GM18499 (cell line): Measurements from ENCODE around the gene FAM236B.
"Not testable (repeated sequence)": the region's sequence is repeated elsewhere in the genome, so short reads cannot be mapped to it uniquely, and the experiment has no call there.

Experiments
- ATAC-seq: cut with Tn5 transposase; IDR thresholded peaks from one replicate; pipeline ENCODE4 v1.9.1; 2021; ENCODE audit warnings: moderate number of reproducible peaks; ENCODE audit not compliant: insufficient read depth, unreplicated experiment

The FAM236B gene

GRCh38 chrX:72782560-72782959, at the start of gene FAM236B:
FAM236B (minus strand) TSS chrX:72782660; CDS start chrX:72782560, 100 bp downstream.
- not testable (repeated sequence) for ATAC-seq

GRCh38 chrX:72830701-72831100, 48.2 kb upstream of the FAM236B start:
- not testable (repeated sequence) for ATAC-seq

GRCh38 chrX:72808110-72808509, 25.6 kb upstream of the FAM236B start, which contains the start of gene FAM236D:
FAM236D (minus strand) TSS chrX:72808210; CDS start chrX:72808110, 100 bp downstream.
- ATAC-seq: not testable (repeated sequence)

GRCh38 chrX:72790390-72790789, 7.9 kb upstream of the FAM236B start:
- ATAC-seq: not testable (repeated sequence)

GRCh38 chrX:72788142-72788541, 5.7 kb upstream of the FAM236B start:
- ATAC-seq: not testable (repeated sequence)

- ATAC-seq: not testable (repeated sequence)
Observed at GRCh38 chrX:72783964-72784363, 1.5 kb upstream of the FAM236B start.

GRCh38 chrX:72783365-72783936, 991 bp upstream of the FAM236B start:
- ATAC-seq: not testable (repeated sequence)

GRCh38 chrX:72778146-72778545, 4.3 kb downstream of the FAM236B start:
- ATAC-seq: not testable (repeated sequence)

- not testable (repeated sequence) for ATAC-seq
Observed at GRCh38 chrX:72777467-72777790, 5.0 kb downstream of the FAM236B start.

- ATAC-seq: not testable (repeated sequence)
Observed at GRCh38 chrX:72776653-72777466, 5.6 kb downstream of the FAM236B start, which contains the start of gene DMRTC1B. DMRTC1B (plus strand) TSS chrX:72776890; CDS start chrX:72845136, 68,246 bp downstream.

GRCh38 chrX:72760454-72760853, 22.0 kb downstream of the FAM236B start:
- not testable (repeated sequence) for ATAC-seq

GRCh38 chrX:72748545-72748944, 33.9 kb downstream of the FAM236B start:
- not testable (repeated sequence) for ATAC-seq

GRCh38 chrX:72745546-72745945, 36.9 kb downstream of the FAM236B start:
- not testable (repeated sequence) for ATAC-seq

GRCh38 chrX:72735561-72735960, 46.9 kb downstream of the FAM236B start:
- ATAC-seq: no peak

- ATAC-seq: not testable (repeated sequence)
Observed at GRCh38 chrX:72733636-72734035, 48.8 kb downstream of the FAM236B start.
